Measurements from ENCODE around the gene MC4R. TPM values are rescaled to one million over a fixed set of nuclear protein-coding genes. Genes with fewer than 3 reads are reported as not detected.

Gene MC4R
- total RNA-seq, 2 donors from 2014 or later = not detected

DNA sequence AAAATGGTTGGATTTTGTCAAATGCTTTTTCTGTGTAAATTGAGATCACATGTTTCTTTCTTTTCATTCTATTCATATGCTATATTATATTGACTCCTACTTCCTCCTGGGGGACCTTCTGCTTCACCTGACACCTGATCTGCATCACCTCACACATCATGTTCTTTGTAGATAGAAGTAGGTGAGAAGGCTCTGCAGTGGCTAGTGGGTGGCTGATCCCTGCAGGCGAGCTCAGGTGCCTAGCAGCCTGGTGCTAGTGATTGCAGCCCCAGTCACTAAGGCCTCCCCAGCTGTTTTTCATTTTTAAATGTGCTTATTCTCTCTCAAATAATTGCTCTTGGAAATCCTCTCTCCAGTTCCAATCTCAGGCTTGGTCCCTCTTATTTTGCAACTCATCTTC lies 33.6 kb downstream of the MC4R start:
- no peak for DNase-seq
- no peak for ATAC-seq
- intact Hi-C loops (cut with DNase I) = no loop called here

DNA sequence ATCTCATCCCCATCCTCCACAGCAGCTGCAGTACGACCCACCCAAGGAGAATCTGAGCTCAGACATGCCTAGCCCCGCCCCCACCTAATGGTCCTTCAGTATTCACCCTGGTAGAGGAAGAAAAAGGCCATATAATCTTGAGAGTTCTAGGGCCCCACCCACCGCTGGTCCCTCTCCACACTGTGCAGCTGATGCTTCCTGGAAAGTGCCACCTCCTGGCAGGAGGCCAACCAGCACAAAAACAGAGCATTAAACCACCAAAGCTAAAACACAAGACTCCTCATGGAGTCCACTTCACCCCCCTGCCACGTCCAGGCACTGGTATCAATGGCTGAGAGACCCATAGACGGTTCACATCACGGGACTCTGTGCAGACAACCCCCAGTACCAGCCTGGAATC lies 40.7 kb downstream of the MC4R start:
- intact Hi-C loops (cut with DNase I) = no loop called here
- no peak for ATAC-seq
- no peak for DNase-seq

DNA sequence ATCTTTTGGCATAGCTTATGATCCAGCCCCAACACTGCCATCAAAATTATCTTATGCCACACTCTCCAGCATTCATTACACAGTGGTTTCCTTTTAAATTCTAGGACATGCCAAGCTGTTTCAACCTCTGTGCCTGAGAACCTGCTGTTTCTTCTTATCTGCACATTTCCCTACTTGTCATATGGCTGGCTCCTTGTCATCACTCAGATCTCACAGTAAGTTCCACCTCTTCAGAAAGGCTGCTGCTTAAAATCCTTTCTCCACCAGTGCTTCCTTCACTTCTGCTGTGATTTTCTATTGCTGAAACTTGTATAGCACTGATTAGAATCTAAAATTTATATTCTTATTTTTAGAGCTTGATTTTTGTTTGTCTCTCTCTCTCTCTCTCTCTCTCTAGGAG lies 43.4 kb downstream of the MC4R start:
- no peak for DNase-seq
- no peak for ATAC-seq
- intact Hi-C loops (cut with DNase I) = no loop called here

GRCh38 chr18:60327880-60328279 lies 44.7 kb downstream of the MC4R start:
- ATAC-seq = no peak
- intact Hi-C loops (cut with DNase I) = no loop called here

GRCh38 chr18:60322591-60322990 lies 50.0 kb downstream of the MC4R start:
- no peak for ATAC-seq
- no peak for DNase-seq
- intact Hi-C loops (cut with DNase I) = no loop called here

More at GRCh38 chr18:60327880-60328279, 44.7 kb downstream of the MC4R start:
- DNase-seq = no peak

All from left cardiac atrium (tissue), 4 donors.